HEK293 (cell line): ENCODE measurements around the gene RABAC1.
A peak's percentile ranks its signal among the peaks of the same experiment; 100 is the strongest.

ENCODE experiments used
- BCL11A ChIP-seq: fragments of 450-650 bp; formaldehyde crosslinking; IDR thresholded peaks from 2 replicates; pipeline ENCODE4 v1.5.1; 2016; ENCODE audit warnings: low read depth, missing biosample characterization, missing genetic modification characterization
- BCL11B ChIP-seq: fragments of 450-650 bp; formaldehyde crosslinking; IDR thresholded peaks from 2 replicates; pipeline ENCODE4 v1.5.1; 2016; ENCODE audit warnings: low read depth, missing biosample characterization, missing genetic modification characterization
- CTCF ChIP-seq: fragments of 450-650 bp; formaldehyde crosslinking; IDR thresholded peaks from 2 replicates; pipeline ENCODE4 v1.5.1; 2016; ENCODE audit warnings: missing biosample characterization, missing genetic modification characterization
- GLIS2 ChIP-seq: fragments of 450-650 bp; formaldehyde crosslinking; IDR thresholded peaks from 2 replicates; pipeline ENCODE4 v1.5.1; 2016; ENCODE audit warnings: missing biosample characterization, missing genetic modification characterization
- KLF16 ChIP-seq: fragments of 450-650 bp; formaldehyde crosslinking; IDR thresholded peaks from 2 replicates; pipeline ENCODE4 v1.5.1; 2017; ENCODE audit warnings: missing biosample characterization, missing genetic modification characterization
- KLF17 ChIP-seq: fragments of 450-650 bp; formaldehyde crosslinking; IDR thresholded peaks from 2 replicates; pipeline ENCODE4 v1.5.1; 2016; ENCODE audit warnings: missing biosample characterization, missing genetic modification characterization
- MEIS1 ChIP-seq: sonication (generic); formaldehyde crosslinking; IDR thresholded peaks from 2 replicates; pipeline ENCODE4 v1.8.1; 2022; ENCODE audit warnings: missing genetic modification reagents, mild to moderate bottlenecking, borderline replicate concordance
- PATZ1 ChIP-seq: fragments of 450-650 bp; formaldehyde crosslinking; IDR thresholded peaks from 2 replicates; pipeline ENCODE4 v1.5.1; 2016; ENCODE audit warnings: missing biosample characterization, missing genetic modification characterization
- PRDM10 ChIP-seq: fragments of 450-650 bp; formaldehyde crosslinking; IDR thresholded peaks from 2 replicates; pipeline ENCODE4 v1.5.1; 2016; ENCODE audit warnings: missing biosample characterization, missing genetic modification characterization
- SP2 ChIP-seq: fragments of 450-650 bp; formaldehyde crosslinking; IDR thresholded peaks from 2 replicates; pipeline ENCODE4 v1.5.1; 2016; ENCODE audit warnings: missing biosample characterization, missing genetic modification characterization
- ZBTB10 ChIP-seq: fragments of 450-650 bp; formaldehyde crosslinking; IDR thresholded peaks from 2 replicates; pipeline ENCODE4 v1.5.1; 2016; ENCODE audit warnings: missing biosample characterization, missing genetic modification characterization
- ZBTB17 ChIP-seq: fragments of 450-650 bp; formaldehyde crosslinking; IDR thresholded peaks from 2 replicates; pipeline ENCODE4 v1.5.1; 2016; ENCODE audit warnings: missing biosample characterization, missing genetic modification characterization
- ZBTB21 ChIP-seq: fragments of 450-650 bp; formaldehyde crosslinking; IDR thresholded peaks from 2 replicates; pipeline ENCODE4 v1.5.1; 2017; ENCODE audit warnings: missing biosample characterization, missing genetic modification characterization
- ZFP41 ChIP-seq: fragments of 450-650 bp; formaldehyde crosslinking; IDR thresholded peaks from 2 replicates; pipeline ENCODE4 v1.5.1; 2016; ENCODE audit warnings: missing biosample characterization, missing genetic modification characterization, borderline replicate concordance
- ZNF2 ChIP-seq: fragments of 450-650 bp; formaldehyde crosslinking; IDR thresholded peaks from 2 replicates; pipeline ENCODE4 v1.5.1; 2016; ENCODE audit warnings: missing biosample characterization, missing genetic modification characterization
- ZNF366 ChIP-seq: fragments of 450-650 bp; formaldehyde crosslinking; conservative IDR thresholded peaks from 2 replicates; pipeline ENCODE4 v1.5.1; 2016; ENCODE audit warnings: missing biosample characterization, missing genetic modification characterization
- ZNF529 ChIP-seq: fragments of 450-650 bp; formaldehyde crosslinking; IDR thresholded peaks from 2 replicates; pipeline ENCODE4 v1.5.1; 2017; ENCODE audit warnings: missing genetic modification characterization, missing biosample characterization; ENCODE audit not compliant: insufficient replicate concordance
- ZNF571 ChIP-seq: fragments of 450-650 bp; formaldehyde crosslinking; IDR thresholded peaks from 2 replicates; pipeline ENCODE4 v1.5.0; 2017; ENCODE audit warnings: missing biosample characterization, missing genetic modification characterization
- ZNF660 ChIP-seq: fragments of 450-650 bp; IDR thresholded peaks from 2 replicates; pipeline ENCODE4 v1.5.1; 2018; ENCODE audit warnings: missing biosample characterization, mild to moderate bottlenecking, missing genetic modification characterization
- ZSCAN23 ChIP-seq: fragments of 450-650 bp; formaldehyde crosslinking; IDR thresholded peaks from 2 replicates; pipeline ENCODE4 v1.5.1; 2016; ENCODE audit warnings: missing biosample characterization, missing genetic modification characterization
- ZSCAN30 ChIP-seq: fragments of 450-650 bp; IDR thresholded peaks from 2 replicates; pipeline ENCODE4 v1.5.1; 2018; ENCODE audit warnings: missing biosample characterization, mild to moderate bottlenecking, missing genetic modification characterization, moderate library complexity

The RABAC1 gene

GRCh38 chr19:41934849-41935374 lies 24.2 kb downstream of the RABAC1 start (continued):
- peak; percentile 83 for TF ChIP-seq PATZ1 (tag by site-specific recombination)
- TF ChIP-seq ZBTB17 (tag by site-specific recombination), result peak; percentile 66
- peak; percentile 96 for TF ChIP-seq CTCF (tag by site-specific recombination)
- TF ChIP-seq ZNF2, result 0 out of 2 replicates have a peak, but pooled peaks have one; percentile 49
- TF ChIP-seq KLF17 (tag by site-specific recombination), result peak; percentile 20; the same call in 1 of the 2 replicates
- TF ChIP-seq ZSCAN30 (tag by site-specific recombination), result 0 out of 2 replicates have a peak, but pooled peaks have one; percentile 13
- TF ChIP-seq MEIS1, result no peak
- TF ChIP-seq GLIS2 (tag by site-specific recombination), result 0 out of 2 replicates have a peak, but pooled peaks have one; percentile 45
- TF ChIP-seq ZNF366, result peak; percentile 70; the same call in 1 of the 2 replicates
- TF ChIP-seq ZSCAN23 (tag by site-specific recombination), result no peak
- no peak for TF ChIP-seq ZNF571 (tag by site-specific recombination)
- TF ChIP-seq BCL11B (tag by site-specific recombination), result peak; percentile 93
- TF ChIP-seq BCL11A (tag by site-specific recombination), result peak; percentile 66; the same call in 1 of the 2 replicates
- TF ChIP-seq ZBTB21, result no peak; the same call in 1 of the 2 replicates
- peak; percentile 40; the same call in 1 of the 2 replicates for TF ChIP-seq ZBTB10
- no peak for TF ChIP-seq KLF16 (tag by site-specific recombination)
- TF ChIP-seq SP2 (tag by site-specific recombination), result no peak
- TF ChIP-seq ZFP41 (tag by site-specific recombination), result no peak
- no peak for TF ChIP-seq ZNF529 (tag by site-specific recombination)
- TF ChIP-seq PRDM10 (tag by site-specific recombination), result 0 out of 2 replicates have a peak, but pooled peaks have one; percentile 8
- no peak for TF ChIP-seq ZNF660 (tag by site-specific recombination)
